IgD-negative memory B cell (primary cell): ENCODE results near the gene TMEM72. TPM values are rescaled to one million over a fixed set of nuclear protein-coding genes. Genes with fewer than 3 reads are reported as not detected.

Experiments
- H3K27ac Mint-ChIP-seq, 3 donors: one replicate each; pipeline ENCODE4 v1.8.0; 2020 to 2022; ENCODE audit warnings: mild to moderate bottlenecking in 3 of 3, mixed read lengths in 3 of 3, moderate library complexity in 1 of 3
- H3K27me3 Mint-ChIP-seq: one replicate; pipeline ENCODE4 v1.8.0; 2021; ENCODE audit warnings: mixed read lengths
- H3K36me3 Mint-ChIP-seq: one replicate; pipeline ENCODE4 v1.8.0; 2020; ENCODE audit warnings: mild to moderate bottlenecking, mixed read lengths
- H3K4me1 Mint-ChIP-seq, 3 donors: one replicate each; pipeline ENCODE4 v1.8.0; 2020 to 2022; ENCODE audit warnings: mixed read lengths in 3 of 3, mild to moderate bottlenecking in 1 of 3
- H3K4me3 Mint-ChIP-seq, 4 donors: one replicate each; pipeline ENCODE4 v1.8.0; 2020 to 2022; ENCODE audit warnings: mild to moderate bottlenecking in 4 of 4, mixed read lengths in 4 of 4, moderate library complexity in 3 of 4
- H3K9me3 Mint-ChIP-seq, 3 donors: one replicate each; pipeline ENCODE4 v1.8.0; 2020 to 2021; ENCODE audit warnings: mixed read lengths in 3 of 3, mild to moderate bottlenecking in 1 of 3
- polyA plus RNA-seq: library from polyadenylated mRNA; unstranded; fragments of 300-500 nt; fragmentation: Illumina TruSeq; gene quantifications from one replicate; pipeline ENCODE4 v1.2.3, GENCODE V29; 2021

TMEM72 gene
- polyA plus RNA-seq, 1 donor from 2014 or later, result not detected

DNA sequence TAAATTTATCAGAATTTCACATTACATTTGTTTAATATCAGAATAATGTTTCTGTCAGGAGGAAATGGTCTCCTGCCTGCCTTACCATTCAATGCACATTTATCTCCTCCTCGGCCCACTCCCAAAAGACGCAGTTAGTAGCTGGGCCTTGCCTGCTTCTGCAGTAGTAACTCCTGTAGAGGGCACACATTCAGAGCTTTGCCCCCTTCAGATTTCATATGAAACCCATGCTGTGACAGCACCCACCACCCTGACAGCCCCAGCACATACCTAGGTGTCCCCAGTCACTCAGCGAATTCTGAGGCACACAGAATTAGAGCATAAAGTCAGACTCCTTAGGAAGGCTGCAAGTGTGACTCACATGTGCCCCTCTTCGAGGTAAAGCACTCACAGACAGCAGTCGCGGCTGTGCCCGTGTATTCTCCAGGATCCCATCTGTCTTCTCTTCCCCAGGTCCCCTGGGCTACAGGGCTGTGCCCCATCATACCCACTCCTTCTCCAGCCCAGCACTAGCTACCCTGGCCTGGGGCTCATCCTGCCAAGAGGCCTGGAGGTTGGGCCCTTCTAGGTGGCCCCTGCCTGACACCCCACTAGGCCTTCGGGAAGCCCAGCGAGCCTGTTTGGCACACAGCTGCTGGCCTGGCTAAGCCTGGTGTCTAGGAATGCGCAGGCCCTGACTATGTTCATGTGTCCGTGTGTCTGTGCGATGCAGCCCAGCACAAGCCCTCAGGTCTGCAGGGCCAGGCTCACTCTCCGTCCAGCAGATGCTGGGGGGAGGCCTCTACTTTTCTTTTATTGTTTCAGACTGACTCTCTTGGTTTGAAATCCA lies 72.1 kb downstream of the TMEM72 start:
- Mint-ChIP-seq H3K27ac (no peak overlapping the region), H3K36me3 (no peaks in the 10 kb centered on the region), H3K9me3 (no peaks in the 10 kb centered on the region), H3K4me3 (no peak overlapping the region), H3K27me3 (no peaks in the 10 kb centered on the region), H3K4me1 (no peaks in the 10 kb centered on the region)

DNA sequence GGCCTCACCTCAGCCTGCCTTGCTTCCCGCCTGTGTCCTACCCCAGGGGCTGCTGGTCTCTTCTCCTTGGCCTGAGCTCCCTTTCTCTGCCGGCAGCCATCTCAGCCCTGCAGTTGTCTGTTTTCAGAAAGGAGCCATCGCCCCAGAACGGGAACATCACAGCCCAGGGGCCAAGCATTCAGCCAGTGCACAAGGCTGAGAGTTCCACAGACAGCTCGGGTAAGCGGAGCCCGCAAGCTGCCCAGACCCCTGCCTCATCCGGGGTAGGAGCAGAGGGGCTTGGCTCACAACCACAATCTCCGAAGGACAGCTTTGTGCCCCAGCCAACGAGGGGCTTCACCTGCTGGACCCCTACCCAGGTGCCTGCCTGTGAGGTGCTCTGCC lies 72.8 kb downstream of the TMEM72 start:
- Mint-ChIP-seq H3K27me3 (no peaks in the 10 kb centered on the region), H3K4me1 (no peaks in the 10 kb centered on the region), H3K4me3 (no peak overlapping the region), H3K9me3 (no peaks in the 10 kb centered on the region), H3K27ac (no peak overlapping the region), H3K36me3 (no peaks in the 10 kb centered on the region)

DNA sequence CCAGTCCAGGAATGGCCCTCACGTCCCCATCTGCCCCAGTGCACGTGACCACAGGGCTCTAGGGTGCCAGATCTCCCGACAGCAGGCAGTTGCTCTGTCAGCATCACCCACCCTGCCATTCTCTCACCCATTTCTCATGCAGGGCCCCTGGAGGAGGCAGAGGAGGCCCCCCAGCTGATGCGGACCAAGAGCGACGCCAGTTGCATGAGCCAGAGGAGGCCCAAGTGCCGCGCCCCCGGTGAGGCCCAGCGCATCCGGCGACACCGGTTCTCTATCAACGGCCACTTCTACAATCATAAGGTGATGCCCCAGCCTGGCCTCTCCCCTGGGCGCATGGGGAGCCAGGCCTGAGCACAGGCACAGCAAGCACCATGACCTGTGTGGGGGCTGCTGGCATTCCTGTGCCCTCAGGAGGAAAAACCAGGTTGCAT lies 73.5 kb downstream of the TMEM72 start:
- Mint-ChIP-seq H3K27me3 (peaks cover 4% of the 10 kb centered on the region), H3K4me3 (no peak overlapping the region), H3K4me1 (no peaks in the 10 kb centered on the region), H3K27ac (no peak overlapping the region), H3K36me3 (no peaks in the 10 kb centered on the region), H3K9me3 (no peaks in the 10 kb centered on the region)

DNA sequence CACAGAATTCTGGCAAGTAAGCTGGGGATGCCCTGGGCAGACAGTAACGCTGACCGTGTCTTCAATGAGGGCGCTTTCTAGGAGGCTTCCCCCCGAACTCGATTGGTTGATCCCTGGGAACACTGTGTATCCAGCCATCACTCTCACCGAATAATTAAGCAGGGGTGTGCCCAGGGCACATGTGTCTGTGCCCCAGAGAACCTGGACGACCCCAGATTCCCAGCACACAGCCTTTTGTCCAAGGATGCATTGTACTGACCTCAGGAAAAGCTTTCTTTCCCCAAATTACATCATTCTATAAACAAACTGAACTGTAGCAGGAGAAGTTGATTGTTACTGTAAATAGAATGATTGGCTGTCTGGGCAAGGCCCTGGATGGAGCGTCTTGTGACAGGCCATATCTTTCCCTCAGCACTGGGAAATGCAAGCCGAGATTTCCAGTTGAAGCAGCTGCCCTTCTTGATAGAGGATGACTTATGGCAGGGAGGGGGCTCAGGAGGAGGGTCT lies 74.1 kb downstream of the TMEM72 start:
- Mint-ChIP-seq H3K27ac (no peak overlapping the region), H3K27me3 (peaks cover 4% of the 10 kb centered on the region), H3K4me3 (no peak overlapping the region), H3K4me1 (no peaks in the 10 kb centered on the region), H3K36me3 (no peaks in the 10 kb centered on the region), H3K9me3 (no peaks in the 10 kb centered on the region)

DNA sequence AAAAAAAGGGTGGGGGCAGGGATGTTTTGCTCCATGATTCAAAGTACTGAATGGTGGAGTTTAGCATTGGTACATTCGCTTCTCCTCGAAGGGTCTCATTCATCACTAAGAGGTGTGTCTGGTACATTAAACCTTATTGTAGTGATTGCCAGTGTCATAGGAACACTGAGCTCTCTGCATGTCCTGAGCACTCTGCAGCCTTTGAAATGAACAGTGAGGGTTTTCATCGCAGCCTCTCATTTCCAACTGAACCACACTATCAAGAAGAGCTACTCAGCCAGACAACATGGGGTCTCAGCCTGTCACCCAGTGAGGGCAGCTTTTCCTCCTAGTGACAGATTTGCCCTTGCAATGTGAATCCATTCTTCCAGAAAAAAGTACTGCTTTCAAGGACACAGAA lies 75.0 kb downstream of the TMEM72 start:
- Mint-ChIP-seq H3K27me3 (peaks cover 4% of the 10 kb centered on the region), H3K9me3 (no peaks in the 10 kb centered on the region), H3K4me3 (no peak overlapping the region), H3K36me3 (peaks cover 2% of the 10 kb centered on the region), H3K4me1 (no peaks in the 10 kb centered on the region), H3K27ac (no peak overlapping the region)

Other genes with a start within 250 kb of the TMEM72 start
- gene RASSF4, start 48.5 kb downstream of the TMEM72 start, polyA plus RNA-seq, result 0.69 TPM
- gene DEPP1, start 67.5 kb downstream of the TMEM72 start, polyA plus RNA-seq, result not detected
- 42.9 TPM for gene ZNF22, start 89.6 kb downstream of the TMEM72 start, polyA plus RNA-seq